Large intestine (tissue), 3 donors: Measurements from ENCODE around the gene SDE2. TPM values are rescaled to one million over a fixed set of nuclear protein-coding genes. Genes with fewer than 3 reads are reported as not detected.
"Not testable (repeated sequence)": the region's sequence is repeated elsewhere in the genome, so short reads cannot be mapped to it uniquely, and the experiment has no call there.

Experiments used
- DNase-seq, 2 donors: peaks; one replicate each; pipeline versions ENCODE4 v3.0.0 to v3.0.0-alpha.2; 2013
- H3K27ac ChIP-seq: one replicate; pipeline ENCODE4 v1.5.1; 2013; ENCODE audit warnings: low read length
- H3K27me3 ChIP-seq: 2 replicates; pipeline ENCODE4 v1.6.1; 2013; ENCODE audit warnings: low read length; ENCODE audit not compliant: control insufficient read depth, insufficient read depth
- H3K36me3 ChIP-seq: 2 replicates; pipeline ENCODE4 v1.6.1; 2013; ENCODE audit warnings: low read length; ENCODE audit not compliant: control insufficient read depth, insufficient read depth
- H3K4me1 ChIP-seq: one replicate; pipeline ENCODE4 v1.6.1; 2013; ENCODE audit warnings: low read length; ENCODE audit not compliant: control insufficient read depth, insufficient read depth
- H3K4me3 ChIP-seq: one replicate; pipeline ENCODE4 v1.5.1; 2013; ENCODE audit warnings: low read length
- H3K9me3 ChIP-seq: one replicate; pipeline ENCODE4 v1.6.1; 2013; ENCODE audit warnings: mild to moderate bottlenecking, low read depth, low read length, moderate library complexity; ENCODE audit not compliant: control insufficient read depth
- WGBS: methylation state at CpG from one replicate; pipeline ENCODE4 v1.1.5; 2013; ENCODE audit warnings: low lambda C conversion rate; ENCODE audit not compliant: insufficient coverage; 5-methylcytosine and 5-hydroxymethylcytosine counted together
- polyA plus RNA-seq: library from polyadenylated mRNA; unstranded; fragments of 120-200 nt; gene quantifications from one replicate; pipeline ENCODE4 v1.2.1, GENCODE V29; 2013

The SDE2 gene
- polyA plus RNA-seq, 1 donor = 16.7 TPM

GRCh38 chr1:225977937-225978748, 21.0 kb downstream of the SDE2 start:
- H3K27ac ChIP-seq = no peak overlapping the region
- peaks cover 7% of the 10 kb centered on the region for H3K9me3 ChIP-seq
- no peak overlapping the region for H3K4me3 ChIP-seq
- DNase-seq = no peak
- 100% methylated on average over 1 of the region's 15 CpGs for WGBS
- H3K27me3 ChIP-seq = no peaks in the 10 kb centered on the region
- no peaks in the 10 kb centered on the region for H3K4me1 ChIP-seq
- H3K36me3 ChIP-seq = peaks cover 33% of the 10 kb centered on the region

- H3K36me3 ChIP-seq = peaks cover 14% of the 10 kb centered on the region
- not testable (repeated sequence) for H3K4me1 ChIP-seq, DNase-seq, H3K27ac ChIP-seq, H3K27me3 ChIP-seq, H3K9me3 ChIP-seq, H3K4me3 ChIP-seq
- WGBS = 100% methylated on average over 2 of the region's 12 CpGs
Observed at GRCh38 chr1:225975146-225975545, 24.0 kb downstream of the SDE2 start.

GRCh38 chr1:225974454-225974853, 24.7 kb downstream of the SDE2 start:
- WGBS = no CpG with 5 or more reads among the region's 10 CpGs
- no peak overlapping the region for H3K27ac ChIP-seq
- H3K4me1 ChIP-seq = no peaks in the 10 kb centered on the region
- no peak for DNase-seq
- H3K36me3 ChIP-seq = peaks cover 8% of the 10 kb centered on the region
- no peaks in the 10 kb centered on the region for H3K9me3 ChIP-seq
- H3K4me3 ChIP-seq = no peak overlapping the region
- no peaks in the 10 kb centered on the region for H3K27me3 ChIP-seq

- Histone ChIP-seq H3K27me3 (no peaks in the 10 kb centered on the region), H3K36me3 (peaks cover 2% of the 10 kb centered on the region), H3K9me3 (no peaks in the 10 kb centered on the region), H3K27ac (no peak overlapping the region), H3K4me1 (no peaks in the 10 kb centered on the region), H3K4me3 (no peak overlapping the region)
- DNase-seq = peak; percentile 23 to 63
- no CpG with 5 or more reads among the region's 5 CpGs for WGBS
Observed at GRCh38 chr1:225973158-225973557, 26.0 kb downstream of the SDE2 start.

GRCh38 chr1:225972344-225973152, 26.6 kb downstream of the SDE2 start:
- no peak overlapping the region for H3K27ac ChIP-seq
- no peaks in the 10 kb centered on the region for H3K36me3 ChIP-seq
- no peaks in the 10 kb centered on the region for H3K27me3 ChIP-seq
- no peaks in the 10 kb centered on the region for H3K4me1 ChIP-seq
- DNase-seq = no peak
- H3K9me3 ChIP-seq = no peaks in the 10 kb centered on the region
- no peak overlapping the region for H3K4me3 ChIP-seq
- no CpG with 5 or more reads among the region's 15 CpGs for WGBS

GRCh38 chr1:225970592-225971157, 28.5 kb downstream of the SDE2 start:
- not testable (repeated sequence) for H3K4me3 ChIP-seq, H3K4me1 ChIP-seq, H3K27ac ChIP-seq, H3K27me3 ChIP-seq, DNase-seq, H3K9me3 ChIP-seq, H3K36me3 ChIP-seq
- no CpG with 5 or more reads among the region's 16 CpGs for WGBS

- not testable (repeated sequence) for H3K9me3 ChIP-seq, DNase-seq, H3K27me3 ChIP-seq, H3K4me3 ChIP-seq, H3K27ac ChIP-seq, H3K4me1 ChIP-seq, H3K36me3 ChIP-seq
- WGBS = no CpG with 5 or more reads among the region's 28 CpGs
Observed at GRCh38 chr1:225969751-225970150, 29.4 kb downstream of the SDE2 start.

- no peak overlapping the region for H3K27ac ChIP-seq
- no CpG with 5 or more reads among the region's 5 CpGs for WGBS
Observed at GRCh38 chr1:225965231-225965630, 33.9 kb downstream of the SDE2 start.

GRCh38 chr1:225963735-225964530, 35.2 kb downstream of the SDE2 start:
- no CpG with 5 or more reads among the region's 15 CpGs for WGBS
- H3K36me3 ChIP-seq = no peaks in the 10 kb centered on the region
- peaks cover 6% of the 10 kb centered on the region for H3K27me3 ChIP-seq
- no peaks in the 10 kb centered on the region for H3K4me1 ChIP-seq
- H3K27ac ChIP-seq = no peak overlapping the region
- DNase-seq = no peak
- H3K4me3 ChIP-seq = no peak overlapping the region
- no peaks in the 10 kb centered on the region for H3K9me3 ChIP-seq

More at GRCh38 chr1:225965231-225965630, 33.9 kb downstream of the SDE2 start:
- Histone ChIP-seq H3K9me3 (no peaks in the 10 kb centered on the region), H3K4me3 (no peak overlapping the region), H3K4me1 (no peaks in the 10 kb centered on the region), H3K36me3 (no peaks in the 10 kb centered on the region), H3K27me3 (peaks cover 6% of the 10 kb centered on the region)
- DNase-seq = no peak

GRCh38 chr1:225962440-225962975, 36.6 kb downstream of the SDE2 start:
- Histone ChIP-seq H3K4me1 (no peaks in the 10 kb centered on the region), H3K36me3 (no peaks in the 10 kb centered on the region), H3K4me3 (no peak overlapping the region), H3K9me3 (no peaks in the 10 kb centered on the region), H3K27ac (no peak overlapping the region), H3K27me3 (peaks cover 6% of the 10 kb centered on the region)
- no CpG with 5 or more reads among the region's 21 CpGs for WGBS
- DNase-seq = peak; percentile 26 to 47
